NCI-H1105 treated with DMSO at 0.1 percent for 48 hours (cell line): ENCODE data around the gene CALU.

Source experiments
- DNase-seq: peaks from one replicate; lab custom pipeline; 2025; lab: John Stamatoyannopoulos, UW

CALU gene

GRCh38 chr7:128739048-128739962 is at the start of gene CALU:
Gene CALU (plus strand): TSS chr7:128739359. CDS start chr7:128748584, 9,225 bp downstream.
- DNase-seq = peak; percentile 95

GRCh38 chr7:128691227-128691626 is 47.9 kb upstream of the CALU start:
- no peak for DNase-seq

- no peak for DNase-seq
These were observed 46.4 kb upstream of the CALU start for GRCh38 chr7:128692623-128693270.

- DNase-seq = no peak
These were observed 45.7 kb upstream of the CALU start for GRCh38 chr7:128693373-128694015.

GRCh38 chr7:128694738-128695137 is 44.4 kb upstream of the CALU start:
- DNase-seq = no peak

GRCh38 chr7:128697302-128697905 is 41.8 kb upstream of the CALU start:
- DNase-seq = no peak

- DNase-seq = no peak
These were observed 39.9 kb upstream of the CALU start for GRCh38 chr7:128699196-128699712.

- DNase-seq = no peak
These were observed 39.3 kb upstream of the CALU start for GRCh38 chr7:128699895-128700294.

- no peak for DNase-seq
These were observed 37.9 kb upstream of the CALU start for GRCh38 chr7:128701062-128701785.

GRCh38 chr7:128703609-128704241 is 35.4 kb upstream of the CALU start:
- peak; percentile 4 for DNase-seq

GRCh38 chr7:128705891-128706333 is 33.2 kb upstream of the CALU start:
- DNase-seq = peak; percentile 89

GRCh38 chr7:128707752-128708151 is 31.4 kb upstream of the CALU start:
- DNase-seq = no peak

GRCh38 chr7:128708235-128708634 is 30.9 kb upstream of the CALU start:
- no peak for DNase-seq

GRCh38 chr7:128708824-128709223 is 30.3 kb upstream of the CALU start:
- no peak for DNase-seq

GRCh38 chr7:128710481-128710880 is 28.7 kb upstream of the CALU start:
- no peak for DNase-seq

- no peak for DNase-seq
These were observed 25.4 kb upstream of the CALU start for GRCh38 chr7:128713794-128714193.

GRCh38 chr7:128714701-128715495 is 24.3 kb upstream of the CALU start:
- DNase-seq = no peak

- no peak for DNase-seq
These were observed 20.1 kb upstream of the CALU start for GRCh38 chr7:128718967-128719642.

- no peak for DNase-seq
These were observed 17.8 kb upstream of the CALU start for GRCh38 chr7:128721376-128721775.
